HepG2 (cell line): ENCODE data around the gene ANKS4B. TPM values are rescaled to one million over a fixed set of nuclear protein-coding genes. Genes with fewer than 3 reads are reported as not detected.

Source experiments
- CAMTA2 ChIP-seq: sonication (generic); formaldehyde crosslinking; IDR thresholded peaks from 2 replicates; pipeline ENCODE4 v1.4.0; 2020; ENCODE audit warnings: mild to moderate bottlenecking, missing genetic modification reagents, borderline replicate concordance
- DMAP1 ChIP-seq: IDR thresholded peaks from 2 replicates; pipeline ENCODE4 v1.6.1; 2016
- JDP2 ChIP-seq: sonication (generic); formaldehyde crosslinking; IDR thresholded peaks from 2 replicates; pipeline ENCODE4 v1.8.1; 2022; ENCODE audit warnings: missing genetic modification reagents, borderline replicate concordance
- LRRFIP1 ChIP-seq: sonication (generic); formaldehyde crosslinking; conservative IDR thresholded peaks from 2 replicates; pipeline ENCODE4 v1.4.0; 2020; ENCODE audit warnings: missing genetic modification reagents
- PREB ChIP-seq: sonication (generic); formaldehyde crosslinking; IDR thresholded peaks from 2 replicates; pipeline ENCODE4 v1.4.0; 2020; ENCODE audit warnings: missing genetic modification reagents
- PTBP1 ChIP-seq: fragments of 200-400 bp; formaldehyde crosslinking; IDR thresholded peaks from 2 replicates; pipeline ENCODE4 v1.6.1; 2018; ENCODE audit warnings: low read length, low read depth; ENCODE audit not compliant: poor library complexity, severe bottlenecking
- ZBTB38 ChIP-seq: sonication (generic); formaldehyde crosslinking; IDR thresholded peaks from 2 replicates; pipeline ENCODE4 v1.5.1; 2020; ENCODE audit warnings: mild to moderate bottlenecking, missing genetic modification reagents
- ZHX1 ChIP-seq: sonication (generic); formaldehyde crosslinking; IDR thresholded peaks from 2 replicates; pipeline ENCODE4 v1.8.1; 2022; ENCODE audit warnings: low read depth, mild to moderate bottlenecking, missing genetic modification reagents
- ZNF180 ChIP-seq: sonication (generic); formaldehyde crosslinking; IDR thresholded peaks from 2 replicates; pipeline ENCODE4 v1.4.0; 2020; ENCODE audit warnings: low read depth, missing genetic modification reagents, borderline replicate concordance
- ZNF616 ChIP-seq: sonication (generic); formaldehyde crosslinking; IDR thresholded peaks from 2 replicates; pipeline ENCODE4 v1.5.0; 2020; ENCODE audit warnings: low read depth, mild to moderate bottlenecking, missing genetic modification reagents
- polyA plus RNA-seq, 8 experiments: library from polyadenylated mRNA; depleted of rRNA in 3 of 8; stranded (reverse) in 7 of 8; unstranded in 1 of 8; fragments of >200 nt; fragmentation: Illumina TruSeq in 4 of 8; extraction: Trizol in 4 of 8; gene quantifications; 2 replicates each; pipeline versions ENCODE4 v1.2.1 to v1.2.3, GENCODE V29; 2011 to 2016; ENCODE audit warnings: low read depth in 4 of 8, missing spikeins in 1 of 8, mixed read lengths in 1 of 8; ENCODE audit not compliant: insufficient read depth in 1 of 8
- total RNA-seq, 5 experiments: library from RNA; depleted of rRNA; stranded (reverse); fragments of >200 nt; fragmentation: Illumina TruSeq; extraction: Trizol; gene quantifications; 2 replicates each; pipeline ENCODE4 v1.2.3, GENCODE V29; 2016; ENCODE audit warnings: low read depth in 1 of 5
- TF ChIP-seq, protein P1 (sequence below): sonication (generic); formaldehyde crosslinking; IDR thresholded peaks from 2 replicates; pipeline ENCODE4 v1.5.0; 2020; ENCODE audit warnings: missing genetic modification reagents
- TF ChIP-seq, protein P2 (sequence below): sonication (generic); formaldehyde crosslinking; IDR thresholded peaks from 2 replicates; pipeline ENCODE4 v1.4.0; 2020; ENCODE audit warnings: missing genetic modification reagents

ANKS4B gene
- total and polyA plus RNA-seq, 2 of the 13 experiments (the other 11 are each of a cell fraction or from before 2014, with no cell fraction given), result 6.5 to 30.0 TPM

DNA sequence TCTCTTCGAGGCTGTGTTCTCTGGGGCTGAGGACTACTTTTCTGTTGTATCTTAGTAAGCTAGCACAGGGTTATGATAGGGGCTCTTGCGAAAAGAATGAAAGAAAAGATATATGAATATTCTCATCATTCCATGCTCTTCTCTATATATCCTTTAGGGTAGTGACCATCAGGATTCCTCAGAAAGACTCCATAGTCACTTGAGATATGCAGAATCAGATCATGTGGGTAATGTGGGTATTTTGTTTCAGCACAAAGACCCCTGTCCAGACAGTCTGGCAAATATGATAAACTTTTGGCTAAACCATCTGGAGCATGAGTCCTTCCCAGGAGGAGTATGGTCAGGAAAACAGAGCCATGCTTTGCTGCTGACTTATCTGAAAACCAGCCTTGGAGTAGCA is 23.1 kb downstream of the ANKS4B start (continued):
- TF ChIP-seq PREB (CRISPR knock-in tag) (no peak), LRRFIP1 (CRISPR knock-in tag) (no peak), JDP2 (CRISPR knock-in tag) (no peak), ZHX1 (CRISPR knock-in tag) (no peak), ZNF616 (CRISPR knock-in tag) (no peak), CAMTA2 (CRISPR knock-in tag) (no peak), PTBP1 (no peak), ZBTB38 (CRISPR knock-in tag) (no peak), ZNF180 (no peak), DMAP1 (CRISPR knock-in tag) (no peak)
- TF ChIP-seq, protein P1, sequence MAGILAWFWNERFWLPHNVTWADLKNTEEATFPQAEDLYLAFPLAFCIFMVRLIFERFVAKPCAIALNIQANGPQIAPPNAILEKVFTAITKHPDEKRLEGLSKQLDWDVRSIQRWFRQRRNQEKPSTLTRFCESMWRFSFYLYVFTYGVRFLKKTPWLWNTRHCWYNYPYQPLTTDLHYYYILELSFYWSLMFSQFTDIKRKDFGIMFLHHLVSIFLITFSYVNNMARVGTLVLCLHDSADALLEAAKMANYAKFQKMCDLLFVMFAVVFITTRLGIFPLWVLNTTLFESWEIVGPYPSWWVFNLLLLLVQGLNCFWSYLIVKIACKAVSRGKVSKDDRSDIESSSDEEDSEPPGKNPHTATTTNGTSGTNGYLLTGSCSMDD (CRISPR knock-in tag), result no peak
- TF ChIP-seq, protein P2, sequence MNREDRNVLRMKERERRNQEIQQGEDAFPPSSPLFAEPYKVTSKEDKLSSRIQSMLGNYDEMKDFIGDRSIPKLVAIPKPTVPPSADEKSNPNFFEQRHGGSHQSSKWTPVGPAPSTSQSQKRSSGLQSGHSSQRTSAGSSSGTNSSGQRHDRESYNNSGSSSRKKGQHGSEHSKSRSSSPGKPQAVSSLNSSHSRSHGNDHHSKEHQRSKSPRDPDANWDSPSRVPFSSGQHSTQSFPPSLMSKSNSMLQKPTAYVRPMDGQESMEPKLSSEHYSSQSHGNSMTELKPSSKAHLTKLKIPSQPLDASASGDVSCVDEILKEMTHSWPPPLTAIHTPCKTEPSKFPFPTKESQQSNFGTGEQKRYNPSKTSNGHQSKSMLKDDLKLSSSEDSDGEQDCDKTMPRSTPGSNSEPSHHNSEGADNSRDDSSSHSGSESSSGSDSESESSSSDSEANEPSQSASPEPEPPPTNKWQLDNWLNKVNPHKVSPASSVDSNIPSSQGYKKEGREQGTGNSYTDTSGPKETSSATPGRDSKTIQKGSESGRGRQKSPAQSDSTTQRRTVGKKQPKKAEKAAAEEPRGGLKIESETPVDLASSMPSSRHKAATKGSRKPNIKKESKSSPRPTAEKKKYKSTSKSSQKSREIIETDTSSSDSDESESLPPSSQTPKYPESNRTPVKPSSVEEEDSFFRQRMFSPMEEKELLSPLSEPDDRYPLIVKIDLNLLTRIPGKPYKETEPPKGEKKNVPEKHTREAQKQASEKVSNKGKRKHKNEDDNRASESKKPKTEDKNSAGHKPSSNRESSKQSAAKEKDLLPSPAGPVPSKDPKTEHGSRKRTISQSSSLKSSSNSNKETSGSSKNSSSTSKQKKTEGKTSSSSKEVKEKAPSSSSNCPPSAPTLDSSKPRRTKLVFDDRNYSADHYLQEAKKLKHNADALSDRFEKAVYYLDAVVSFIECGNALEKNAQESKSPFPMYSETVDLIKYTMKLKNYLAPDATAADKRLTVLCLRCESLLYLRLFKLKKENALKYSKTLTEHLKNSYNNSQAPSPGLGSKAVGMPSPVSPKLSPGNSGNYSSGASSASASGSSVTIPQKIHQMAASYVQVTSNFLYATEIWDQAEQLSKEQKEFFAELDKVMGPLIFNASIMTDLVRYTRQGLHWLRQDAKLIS (CRISPR knock-in tag), result no peak
